SK-N-SH treated with all-trans-retinoic acid at 6 μM for 48 hours (cell line): Measurements from ENCODE around the gene GALNT1.

Source experiments
- ATAC-seq: fragments of 200-7000 bp; cut with Tn5 transposase; 3 replicates; pipeline ENCODE4 v1.9.1; 2020; ENCODE audit warnings: mild to moderate bottlenecking, moderate library complexity
- ARNTL ChIP-seq: fragments of 450-650 bp; formaldehyde crosslinking; IDR thresholded peaks from 2 replicates; pipeline ENCODE4 v1.5.0; 2020; ENCODE audit warnings: low read depth, mild to moderate bottlenecking, moderate library complexity, borderline replicate concordance
- CSDC2 ChIP-seq: fragments of 250-450 bp; sonication (Bioruptor Pico); IDR thresholded peaks from 2 replicates; pipeline ENCODE4 v1.5.0; 2020; ENCODE audit warnings: mild to moderate bottlenecking, moderate library complexity
- ESRRG ChIP-seq: fragments of 250-450 bp; sonication (Bioruptor Pico); IDR thresholded peaks from 2 replicates; pipeline ENCODE4 v1.6.1; 2021; ENCODE audit warnings: mild to moderate bottlenecking
- GLIS3 ChIP-seq: fragments of 250-450 bp; sonication (Bioruptor Pico); IDR thresholded peaks from 2 replicates; pipeline ENCODE4 v1.5.0; 2020; ENCODE audit warnings: mild to moderate bottlenecking, moderate library complexity
- ISL1 ChIP-seq: fragments of 250-450 bp; sonication (Bioruptor Pico); IDR thresholded peaks from 2 replicates; pipeline ENCODE4 v2.1.2; 2022; ENCODE audit warnings: mild to moderate bottlenecking, moderate library complexity
- PATZ1 ChIP-seq: fragments of 250-450 bp; sonication (Bioruptor Pico); IDR thresholded peaks from 2 replicates; pipeline ENCODE4 v1.8.0; 2020; ENCODE audit warnings: mild to moderate bottlenecking, moderate library complexity, borderline replicate concordance
- PPARA ChIP-seq: fragments of 250-450 bp; sonication (Bioruptor Pico); IDR thresholded peaks from 2 replicates; pipeline ENCODE4 v1.5.0; 2020; ENCODE audit warnings: mild to moderate bottlenecking, borderline replicate concordance
- RARB ChIP-seq: fragments of 250-450 bp; sonication (Bioruptor Pico); IDR thresholded peaks from 2 replicates; pipeline ENCODE4 v1.8.0; 2021; ENCODE audit warnings: mild to moderate bottlenecking, moderate library complexity
- ZC3H10 ChIP-seq: fragments of 250-450 bp; sonication (Bioruptor Pico); IDR thresholded peaks from 2 replicates; pipeline ENCODE4 v1.5.1; 2021; ENCODE audit warnings: mild to moderate bottlenecking, moderate library complexity
- ZFP3 ChIP-seq: fragments of 250-450 bp; sonication (Bioruptor Pico); IDR thresholded peaks from 2 replicates; pipeline ENCODE4 v1.5.0; 2020; ENCODE audit warnings: mild to moderate bottlenecking, moderate library complexity
- ZFP30 ChIP-seq: fragments of 450-650 bp; formaldehyde crosslinking; IDR thresholded peaks from 2 replicates; pipeline ENCODE4 v1.5.0; 2022; ENCODE audit warnings: mild to moderate bottlenecking, moderate library complexity
- ZNF565 ChIP-seq: fragments of 450-650 bp; formaldehyde crosslinking; conservative IDR thresholded peaks from 2 replicates; pipeline ENCODE4 v1.5.0; 2020; ENCODE audit warnings: low read depth, mild to moderate bottlenecking, moderate library complexity
- ZNF70 ChIP-seq: fragments of 450-650 bp; formaldehyde crosslinking; IDR thresholded peaks from 2 replicates; pipeline ENCODE4 v1.5.0; 2020; ENCODE audit warnings: mild to moderate bottlenecking, moderate library complexity
- ZNF8 ChIP-seq: fragments of 450-650 bp; formaldehyde crosslinking; IDR thresholded peaks from 2 replicates; pipeline ENCODE4 v1.5.0; 2020; ENCODE audit warnings: mild to moderate bottlenecking, moderate library complexity
- TF ChIP-seq, protein P1 (sequence below): fragments of 250-450 bp; sonication (Bioruptor Pico); IDR thresholded peaks from 2 replicates; pipeline ENCODE4 v1.5.1; 2021; ENCODE audit warnings: mild to moderate bottlenecking, moderate library complexity
- TF ChIP-seq, protein P2 (sequence below): fragments of 250-450 bp; sonication (Bioruptor Pico); IDR thresholded peaks from 2 replicates; pipeline ENCODE4 v1.8.0; 2021; ENCODE audit warnings: low read depth, mild to moderate bottlenecking, moderate library complexity, borderline replicate concordance
- TF ChIP-seq, protein P3 (sequence below): fragments of 250-450 bp; sonication (Bioruptor Pico); IDR thresholded peaks from 2 replicates; pipeline ENCODE4 v1.5.0; 2020; ENCODE audit warnings: mild to moderate bottlenecking, moderate library complexity

Gene GALNT1

DNA sequence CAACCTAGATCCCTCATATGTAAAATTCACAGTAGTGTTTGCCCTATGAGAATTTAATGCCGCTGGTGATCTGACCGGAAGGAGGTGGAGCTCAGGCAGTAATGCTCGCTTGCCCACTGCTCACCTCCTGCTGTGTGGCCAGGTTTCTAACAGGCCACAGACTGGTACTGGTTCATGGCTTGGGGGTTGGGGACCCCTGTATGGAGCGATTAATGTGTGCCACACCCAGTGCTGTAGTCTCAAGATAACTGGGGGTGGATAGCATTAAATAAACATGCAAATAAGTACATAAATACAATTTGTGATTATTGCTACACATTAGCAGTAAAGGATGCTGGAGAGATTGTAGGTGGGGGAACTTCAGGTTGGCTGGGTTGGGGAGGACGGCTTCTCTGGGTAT lies 3.2 kb downstream of the GALNT1 start:
- ATAC-seq: no peak
- no peak for TF ChIP-seq PATZ1 (CRISPR knock-in tag)
- TF ChIP-seq, protein P1, sequence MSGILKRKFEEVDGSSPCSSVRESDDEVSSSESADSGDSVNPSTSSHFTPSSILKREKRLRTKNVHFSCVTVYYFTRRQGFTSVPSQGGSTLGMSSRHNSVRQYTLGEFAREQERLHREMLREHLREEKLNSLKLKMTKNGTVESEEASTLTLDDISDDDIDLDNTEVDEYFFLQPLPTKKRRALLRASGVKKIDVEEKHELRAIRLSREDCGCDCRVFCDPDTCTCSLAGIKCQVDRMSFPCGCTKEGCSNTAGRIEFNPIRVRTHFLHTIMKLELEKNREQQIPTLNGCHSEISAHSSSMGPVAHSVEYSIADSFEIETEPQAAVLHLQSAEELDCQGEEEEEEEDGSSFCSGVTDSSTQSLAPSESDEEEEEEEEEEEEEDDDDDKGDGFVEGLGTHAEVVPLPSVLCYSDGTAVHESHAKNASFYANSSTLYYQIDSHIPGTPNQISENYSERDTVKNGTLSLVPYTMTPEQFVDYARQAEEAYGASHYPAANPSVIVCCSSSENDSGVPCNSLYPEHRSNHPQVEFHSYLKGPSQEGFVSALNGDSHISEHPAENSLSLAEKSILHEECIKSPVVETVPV (CRISPR knock-in tag): no peak
- no peak for TF ChIP-seq ZNF565 (CRISPR knock-in tag)
- TF ChIP-seq ZFP3: no peak
- no peak for TF ChIP-seq ESRRG (CRISPR knock-in tag)
- TF ChIP-seq GLIS3 (CRISPR knock-in tag): no peak
- TF ChIP-seq ZNF8 (CRISPR knock-in tag): no peak
- TF ChIP-seq ZFP30 (CRISPR knock-in tag): no peak
- TF ChIP-seq RARB: no peak
- no peak for TF ChIP-seq ARNTL (CRISPR knock-in tag)

- no peak for ATAC-seq
- TF ChIP-seq PPARA (CRISPR knock-in tag): no peak
- TF ChIP-seq, protein P2, sequence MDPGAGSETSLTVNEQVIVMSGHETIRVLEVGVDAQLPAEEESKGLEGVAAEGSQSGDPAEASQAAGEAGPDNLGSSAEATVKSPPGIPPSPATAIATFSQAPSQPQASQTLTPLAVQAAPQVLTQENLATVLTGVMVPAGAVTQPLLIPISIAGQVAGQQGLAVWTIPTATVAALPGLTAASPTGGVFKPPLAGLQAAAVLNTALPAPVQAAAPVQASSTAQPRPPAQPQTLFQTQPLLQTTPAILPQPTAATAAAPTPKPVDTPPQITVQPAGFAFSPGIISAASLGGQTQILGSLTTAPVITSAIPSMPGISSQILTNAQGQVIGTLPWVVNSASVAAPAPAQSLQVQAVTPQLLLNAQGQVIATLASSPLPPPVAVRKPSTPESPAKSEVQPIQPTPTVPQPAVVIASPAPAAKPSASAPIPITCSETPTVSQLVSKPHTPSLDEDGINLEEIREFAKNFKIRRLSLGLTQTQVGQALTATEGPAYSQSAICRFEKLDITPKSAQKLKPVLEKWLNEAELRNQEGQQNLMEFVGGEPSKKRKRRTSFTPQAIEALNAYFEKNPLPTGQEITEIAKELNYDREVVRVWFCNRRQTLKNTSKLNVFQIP (CRISPR knock-in tag): no peak
These were observed 4.1 kb downstream of the GALNT1 start for GRCh38 chr18:35585608-35586007.

DNA sequence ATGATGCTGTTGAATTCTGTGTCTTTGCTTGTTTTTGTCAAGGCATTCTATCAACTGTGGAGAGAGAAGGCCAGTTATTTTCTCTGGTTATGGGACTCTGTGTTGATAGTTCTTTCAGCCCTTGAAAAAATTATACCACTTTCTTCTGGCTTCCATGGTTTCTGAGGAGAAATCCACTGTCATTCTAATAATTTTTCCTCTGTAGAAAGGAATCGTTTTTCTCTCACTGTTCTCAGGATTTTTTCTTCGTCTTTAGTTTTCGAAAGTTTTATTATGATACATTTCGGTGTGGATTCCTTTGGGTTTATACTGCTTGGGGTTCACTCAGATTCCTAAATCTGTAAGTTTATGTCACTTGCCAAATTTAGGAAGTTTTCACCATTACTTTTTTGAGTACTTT lies 6.6 kb downstream of the GALNT1 start:
- no peak for ATAC-seq
- TF ChIP-seq, protein P3, sequence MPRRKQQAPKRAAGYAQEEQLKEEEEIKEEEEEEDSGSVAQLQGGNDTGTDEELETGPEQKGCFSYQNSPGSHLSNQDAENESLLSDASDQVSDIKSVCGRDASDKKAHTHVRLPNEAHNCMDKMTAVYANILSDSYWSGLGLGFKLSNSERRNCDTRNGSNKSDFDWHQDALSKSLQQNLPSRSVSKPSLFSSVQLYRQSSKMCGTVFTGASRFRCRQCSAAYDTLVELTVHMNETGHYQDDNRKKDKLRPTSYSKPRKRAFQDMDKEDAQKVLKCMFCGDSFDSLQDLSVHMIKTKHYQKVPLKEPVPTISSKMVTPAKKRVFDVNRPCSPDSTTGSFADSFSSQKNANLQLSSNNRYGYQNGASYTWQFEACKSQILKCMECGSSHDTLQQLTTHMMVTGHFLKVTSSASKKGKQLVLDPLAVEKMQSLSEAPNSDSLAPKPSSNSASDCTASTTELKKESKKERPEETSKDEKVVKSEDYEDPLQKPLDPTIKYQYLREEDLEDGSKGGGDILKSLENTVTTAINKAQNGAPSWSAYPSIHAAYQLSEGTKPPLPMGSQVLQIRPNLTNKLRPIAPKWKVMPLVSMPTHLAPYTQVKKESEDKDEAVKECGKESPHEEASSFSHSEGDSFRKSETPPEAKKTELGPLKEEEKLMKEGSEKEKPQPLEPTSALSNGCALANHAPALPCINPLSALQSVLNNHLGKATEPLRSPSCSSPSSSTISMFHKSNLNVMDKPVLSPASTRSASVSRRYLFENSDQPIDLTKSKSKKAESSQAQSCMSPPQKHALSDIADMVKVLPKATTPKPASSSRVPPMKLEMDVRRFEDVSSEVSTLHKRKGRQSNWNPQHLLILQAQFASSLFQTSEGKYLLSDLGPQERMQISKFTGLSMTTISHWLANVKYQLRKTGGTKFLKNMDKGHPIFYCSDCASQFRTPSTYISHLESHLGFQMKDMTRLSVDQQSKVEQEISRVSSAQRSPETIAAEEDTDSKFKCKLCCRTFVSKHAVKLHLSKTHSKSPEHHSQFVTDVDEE (CRISPR knock-in tag): no peak
- TF ChIP-seq GLIS3 (CRISPR knock-in tag) (no peak), PATZ1 (CRISPR knock-in tag) (no peak)

DNA sequence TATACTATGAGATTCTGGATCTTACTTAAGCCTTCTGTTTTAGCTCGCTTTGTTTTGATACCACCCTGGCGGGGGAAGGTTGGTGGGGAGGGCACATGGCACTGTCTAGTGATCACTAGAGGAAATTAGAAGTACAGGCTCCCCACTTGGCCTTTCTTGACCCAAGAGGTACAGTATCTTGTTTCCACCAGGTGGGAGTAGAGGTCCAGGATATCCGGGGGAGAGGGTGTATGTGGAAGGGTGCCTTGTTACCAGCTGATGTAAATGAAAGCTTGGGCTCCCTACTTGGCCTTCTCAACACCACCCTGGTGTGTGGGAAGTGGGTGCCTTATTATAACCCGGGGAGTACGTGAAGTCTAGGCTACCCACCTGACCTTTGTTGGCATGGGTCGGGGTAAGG lies 7.5 kb downstream of the GALNT1 start:
- no peak for TF ChIP-seq GLIS3 (CRISPR knock-in tag)
- no peak for ATAC-seq

- no peak for ATAC-seq
- TF ChIP-seq ARNTL (CRISPR knock-in tag) (no peak), ESRRG (CRISPR knock-in tag) (no peak)
These were observed 8.0 kb downstream of the GALNT1 start for GRCh38 chr18:35589546-35589945.

DNA sequence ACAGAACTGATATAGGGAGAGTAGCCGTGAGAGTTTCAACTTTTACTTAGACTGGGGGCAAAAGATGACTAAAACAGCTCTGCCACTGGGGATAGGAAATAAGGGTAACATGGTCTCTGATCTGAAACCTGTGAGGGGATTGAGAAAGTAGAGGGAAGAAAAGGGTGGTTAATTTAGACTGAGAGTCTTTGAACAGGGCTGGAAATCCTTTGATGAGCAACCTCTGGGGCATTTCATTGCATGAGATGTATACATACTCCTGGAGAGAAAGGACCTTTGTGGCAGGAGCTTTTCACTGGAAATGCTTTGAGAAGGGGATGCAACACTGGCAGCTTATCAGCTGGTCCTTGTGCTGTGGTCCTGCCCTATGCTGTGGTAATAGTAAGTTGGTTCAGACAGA lies 9.4 kb downstream of the GALNT1 start:
- no peak for ATAC-seq
- TF ChIP-seq ZNF8 (CRISPR knock-in tag) (no peak), CSDC2 (CRISPR knock-in tag) (no peak), PATZ1 (CRISPR knock-in tag) (no peak), ZC3H10 (CRISPR knock-in tag) (no peak), ZNF70 (no peak), ESRRG (CRISPR knock-in tag) (no peak), ZNF565 (CRISPR knock-in tag) (no peak), ISL1 (CRISPR knock-in tag) (no peak), ARNTL (CRISPR knock-in tag) (no peak)
- TF ChIP-seq, protein P3 (CRISPR knock-in tag): no peak
